NCI-H510A treated with DMSO at 0.1 percent for 48 hours (cell line): ENCODE results near the gene NCOA6.
"Not testable (repeated sequence)": the region's sequence is repeated elsewhere in the genome, so short reads cannot be mapped to it uniquely, and the experiment has no call there.

ENCODE experiments used
- DNase-seq: peaks from one replicate; lab custom pipeline; 2025; lab: John Stamatoyannopoulos, UW

The NCOA6 gene

GRCh38 chr20:34774449-34774848 lies 51.0 kb downstream of the NCOA6 start:
- DNase-seq, result peak; percentile 89

- DNase-seq, result no peak
These were observed 51.7 kb downstream of the NCOA6 start for GRCh38 chr20:34773726-34774125.

GRCh38 chr20:34772437-34772836 lies 53.0 kb downstream of the NCOA6 start:
- no peak for DNase-seq

- no peak for DNase-seq
These were observed 53.8 kb downstream of the NCOA6 start for GRCh38 chr20:34771680-34772081.

- DNase-seq, result no peak
These were observed 57.4 kb downstream of the NCOA6 start for GRCh38 chr20:34768096-34768495.

GRCh38 chr20:34762031-34762555 lies 63.4 kb downstream of the NCOA6 start:
- DNase-seq, result no peak

- no peak for DNase-seq
These were observed 70.1 kb downstream of the NCOA6 start for GRCh38 chr20:34755367-34755766.

- no peak for DNase-seq
These were observed 70.8 kb downstream of the NCOA6 start for GRCh38 chr20:34754611-34755010.

GRCh38 chr20:34753706-34754461 lies 71.6 kb downstream of the NCOA6 start:
- no peak for DNase-seq

- no peak for DNase-seq
These were observed 74.0 kb downstream of the NCOA6 start for GRCh38 chr20:34751453-34751852.

- DNase-seq, result no peak
These were observed 75.0 kb downstream of the NCOA6 start for GRCh38 chr20:34750484-34750883.

- no peak for DNase-seq
These were observed 76.7 kb downstream of the NCOA6 start for GRCh38 chr20:34748709-34749108.

GRCh38 chr20:34747479-34747878 lies 78.0 kb downstream of the NCOA6 start:
- no peak for DNase-seq

- DNase-seq, result no peak
These were observed 78.8 kb downstream of the NCOA6 start for GRCh38 chr20:34746674-34747073.

GRCh38 chr20:34744847-34745246 lies 80.6 kb downstream of the NCOA6 start:
- no peak for DNase-seq

GRCh38 chr20:34744340-34744739 lies 81.1 kb downstream of the NCOA6 start:
- no peak for DNase-seq

- no peak for DNase-seq
These were observed 82.4 kb downstream of the NCOA6 start for GRCh38 chr20:34743039-34743438.

- DNase-seq, result no peak
These were observed 89.2 kb downstream of the NCOA6 start for GRCh38 chr20:34736106-34736735.

- no peak for DNase-seq
These were observed 92.9 kb downstream of the NCOA6 start for GRCh38 chr20:34732523-34732922.

- DNase-seq, result no peak
These were observed 96.0 kb downstream of the NCOA6 start for GRCh38 chr20:34729416-34729815.

GRCh38 chr20:34724172-34724571 lies 101.3 kb downstream of the NCOA6 start:
- no peak for DNase-seq

GRCh38 chr20:34722560-34722959 lies 102.9 kb downstream of the NCOA6 start:
- not testable (repeated sequence) for DNase-seq

GRCh38 chr20:34720266-34720665 lies 105.2 kb downstream of the NCOA6 start:
- no peak for DNase-seq
